K562 (cell line): ENCODE measurements around the gene CARD9. TPM values are rescaled to one million over a fixed set of nuclear protein-coding genes. Genes with fewer than 3 reads are reported as not detected.

Experiments used
- CUX1 ChIP-seq: fragments of 200-800 bp; sonication (Bioruptor generic); IDR thresholded peaks from 2 replicates; pipeline ENCODE4 v1.6.1; 2016; ENCODE audit warnings: missing genetic modification characterization, missing compliant biosample characterization
- ETS1 ChIP-seq: conservative IDR thresholded peaks from 2 replicates; pipeline ENCODE4 v1.6.1; 2011; ENCODE audit warnings: low read depth, mild to moderate bottlenecking, low read length; ENCODE audit not compliant: control insufficient read depth
- FOSL1 ChIP-seq: fragments of 200-800 bp; sonication (Bioruptor generic); conservative IDR thresholded peaks from 2 replicates; pipeline ENCODE4 v1.6.1; 2016; ENCODE audit warnings: missing genetic modification characterization, missing compliant biosample characterization
- MLX ChIP-seq, 2 experiments: fragments of 450-650 bp in 1 of 2; sonication (generic) in 1 of 2; formaldehyde crosslinking; conservative IDR thresholded peaks; 2 replicates each; pipeline versions ENCODE4 v1.4.0 to v1.8.1; 2020 to 2022; ENCODE audit warnings: mild to moderate bottlenecking in 1 of 2, missing genetic modification reagents in 1 of 2
- UBTF ChIP-seq, 2 experiments: IDR thresholded peaks; 2 replicates each; pipeline ENCODE4 v1.6.1; 2012; ENCODE audit warnings: improper control_type of control experiment in 2 of 2, low read depth in 2 of 2, low read length in 2 of 2, borderline replicate concordance in 1 of 2
- ZBTB7A ChIP-seq: IDR thresholded peaks from 2 replicates; pipeline ENCODE4 v1.6.1; 2011; ENCODE audit warnings: low read depth, mild to moderate bottlenecking, low read length, moderate library complexity, borderline replicate concordance; ENCODE audit not compliant: control insufficient read depth
- ZNF232 ChIP-seq: sonication (generic); formaldehyde crosslinking; IDR thresholded peaks from 2 replicates; pipeline ENCODE4 v1.8.0; 2022; ENCODE audit warnings: mild to moderate bottlenecking, missing genetic modification reagents
- ZNF41 ChIP-seq: fragments of 250-450 bp; sonication (Bioruptor Pico); conservative IDR thresholded peaks from 2 replicates; pipeline ENCODE4 v1.4.0; 2020; ENCODE audit warnings: mild to moderate bottlenecking
- ZNF512 ChIP-seq: IDR thresholded peaks from 2 replicates; pipeline ENCODE4 v1.6.1; 2016; ENCODE audit warnings: missing genetic modification characterization, missing compliant biosample characterization
- ZNF592 ChIP-seq: fragments of 450-650 bp; IDR thresholded peaks from 2 replicates; pipeline ENCODE4 v1.6.1; 2017; ENCODE audit warnings: antibody characterized with exemption, mild to moderate bottlenecking
- polyA plus RNA-seq, 8 experiments: library from polyadenylated mRNA; depleted of rRNA in 4 of 8; stranded (reverse) in 5 of 8; unstranded in 3 of 8; fragments of >200 nt; fragmentation: Nextera tagmentation in 2 of 8; fragmentation: Illumina TruSeq in 1 of 8; extraction: Ambion mirVana in 2 of 8; extraction: Trizol in 1 of 8; gene quantifications; 2 replicates each; pipeline versions ENCODE4 v1.2.1 to v1.2.3, GENCODE V29; 2011 to 2014; ENCODE audit warnings: inconsistent platforms in 1 of 8, missing spikeins in 1 of 8
- total RNA-seq, 7 experiments: library from RNA; depleted of rRNA in 6 of 7; stranded (reverse); fragments of >200 nt in 6 of 7; fragmentation: Illumina TruSeq in 2 of 7; extraction: Trizol in 2 of 7; gene quantifications; 2 replicates each; pipeline versions ENCODE4 v1.2.1 to v1.2.3, GENCODE V29; 2011 to 2021; ENCODE audit warnings: low replicate concordance in 1 of 7

CARD9 gene
- total and polyA plus RNA-seq, 9 of the 15 experiments (the other 6 are each of a cell fraction or from before 2014, with no cell fraction given) = 1.7 to 53.0 (median 9.7) TPM

- no peak for TF ChIP-seq ZNF592
- TF ChIP-seq MLX (CRISPR knock-in tag; conservative IDR thresholded peaks at IDR 0.05) = no peak
- TF ChIP-seq CUX1 = no peak
- no peak for TF ChIP-seq ZNF232 (CRISPR knock-in tag)
- TF ChIP-seq ETS1 = no peak
- TF ChIP-seq UBTF (IDR thresholded peaks at IDR 0.05; ENCODE audit: borderline replicate concordance in 1 of 2, low read depth in 2 of 2, low read length in 2 of 2) = no peak
- TF ChIP-seq ZNF512 (tag) = no peak
- TF ChIP-seq ZNF41 (CRISPR knock-in tag) = no peak
- TF ChIP-seq FOSL1 (tag) = no peak
- no peak for TF ChIP-seq ZBTB7A
- TF ChIP-seq, all 486 proteins: peak for 0
Measured at GRCh38 chr9:136371533-136371880, 2.0 kb downstream of the CARD9 start (continued).
